NCI-H774 (cell line): ENCODE measurements around the gene OSBPL2.

Experiments
- DNase-seq: peaks from one replicate; lab custom pipeline; 2025; lab: John Stamatoyannopoulos, UW

OSBPL2 gene

DNA sequence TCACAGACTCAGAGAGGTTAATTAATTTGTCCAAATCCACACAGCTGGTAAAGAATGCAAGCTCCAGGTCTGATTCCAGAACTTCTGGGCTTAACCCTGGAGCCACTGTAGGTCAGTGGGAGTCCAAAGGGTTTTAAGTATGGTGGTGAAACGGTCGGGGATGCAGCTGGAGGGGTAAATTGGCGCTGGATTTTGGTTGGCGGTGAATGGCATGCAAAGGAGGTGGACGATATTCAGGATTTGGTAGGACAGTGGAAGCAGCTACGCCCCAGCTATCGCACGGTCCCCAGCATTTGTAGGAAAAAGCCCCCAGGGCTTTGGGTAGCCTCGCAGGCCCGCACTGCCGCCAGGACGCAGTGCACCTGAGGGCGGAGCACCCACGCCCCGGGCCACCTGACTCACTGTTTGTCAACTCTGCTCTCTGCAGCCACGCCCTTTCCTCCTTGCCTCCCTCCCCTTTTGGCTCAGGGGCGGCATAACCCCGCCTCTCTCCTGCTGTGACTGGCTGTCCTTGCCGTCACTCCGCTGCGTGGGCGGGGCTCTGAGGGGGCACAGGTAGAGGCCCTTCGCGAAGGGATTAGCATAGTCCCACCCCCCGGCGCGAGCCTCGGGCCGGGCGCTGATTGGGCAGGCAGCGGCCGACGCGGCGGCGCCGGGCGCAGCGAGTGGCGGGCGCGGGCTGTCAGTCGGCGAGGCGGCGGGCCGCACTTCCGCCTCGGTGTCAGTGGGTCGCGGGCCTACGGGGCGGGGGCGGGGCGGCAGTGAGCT lies at the start of gene OSBPL2:
TSS of gene OSBPL2 (plus strand) at position 721 of the 768 bp plus-strand sequence. CDS start 17,664 bp downstream, outside the sequence.
- peak; percentile 96 for DNase-seq

DNA sequence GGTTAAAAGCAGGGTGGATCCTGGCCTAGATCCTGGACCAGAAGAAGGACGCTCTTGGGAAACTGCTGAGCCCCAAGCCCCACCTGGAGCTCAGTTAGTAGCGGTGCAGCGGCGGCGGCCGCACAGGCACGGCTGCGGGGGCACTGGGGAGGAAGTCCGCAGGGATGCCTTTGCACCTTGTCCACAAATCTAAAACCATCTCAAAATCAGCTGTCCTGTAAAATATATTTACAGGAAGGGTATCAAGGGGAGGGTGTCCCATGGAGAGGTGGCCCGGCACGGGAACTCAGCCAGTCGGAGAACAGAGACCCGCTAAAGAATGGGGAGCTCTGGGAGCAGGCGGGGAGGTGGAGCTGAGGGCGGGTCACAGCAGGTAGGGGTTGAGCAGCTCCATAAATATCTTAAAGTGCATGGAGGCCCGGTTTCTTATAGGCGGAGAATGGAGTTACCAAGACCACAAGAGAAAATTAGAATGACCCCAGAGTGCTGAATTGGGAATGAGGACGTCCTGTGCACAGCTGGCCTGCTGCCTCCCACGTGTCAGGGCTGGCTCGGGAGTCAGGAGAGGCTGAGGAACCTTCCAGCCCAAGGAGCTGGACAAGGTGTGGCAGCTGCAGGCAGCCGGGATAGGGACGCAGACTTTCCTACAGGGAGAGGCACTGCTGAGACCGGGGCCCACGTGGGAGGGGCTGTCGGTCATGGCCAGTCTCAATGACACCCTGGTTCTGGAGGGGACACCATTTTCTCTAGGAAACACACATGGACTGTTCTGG lies 47.5 kb upstream of the OSBPL2 start:
- DNase-seq, result no peak

DNA sequence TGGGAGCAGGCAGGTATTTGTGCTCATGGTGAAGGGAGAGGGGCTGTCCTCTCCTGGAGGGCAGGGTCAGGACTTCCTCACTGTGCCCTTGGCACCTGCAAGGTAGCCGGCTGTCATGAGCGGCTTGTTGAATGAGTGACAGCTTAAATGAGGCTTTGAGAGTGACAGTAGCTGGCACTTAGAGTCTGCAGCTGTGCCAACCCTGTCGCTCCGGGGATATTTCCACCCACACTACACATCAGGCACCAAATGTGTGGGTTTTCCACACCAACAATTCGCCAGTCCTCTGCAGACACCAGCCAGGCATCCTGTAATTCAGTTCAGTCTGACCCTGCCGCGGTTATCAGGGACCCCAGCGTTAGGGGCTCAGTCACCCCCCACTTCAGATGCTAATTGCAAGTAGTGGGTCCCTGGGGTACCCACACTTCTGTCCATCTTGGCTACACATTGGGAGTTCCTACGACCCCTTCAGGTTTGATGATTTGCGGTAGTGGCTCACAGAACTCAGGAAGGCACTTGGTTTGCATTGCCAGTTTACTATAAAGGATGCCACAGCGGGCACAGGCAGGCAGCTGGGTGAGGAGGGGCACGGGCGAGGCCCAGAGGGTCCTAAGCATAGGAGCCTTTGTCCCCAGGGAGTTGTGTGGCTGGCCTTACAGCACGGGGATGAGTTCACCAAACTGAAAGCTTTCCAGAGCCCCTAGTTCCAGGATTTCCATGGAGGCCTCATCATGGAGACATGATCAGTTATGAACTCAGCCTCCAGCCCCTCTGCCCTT lies 46.4 kb upstream of the OSBPL2 start:
- no peak for DNase-seq

DNA sequence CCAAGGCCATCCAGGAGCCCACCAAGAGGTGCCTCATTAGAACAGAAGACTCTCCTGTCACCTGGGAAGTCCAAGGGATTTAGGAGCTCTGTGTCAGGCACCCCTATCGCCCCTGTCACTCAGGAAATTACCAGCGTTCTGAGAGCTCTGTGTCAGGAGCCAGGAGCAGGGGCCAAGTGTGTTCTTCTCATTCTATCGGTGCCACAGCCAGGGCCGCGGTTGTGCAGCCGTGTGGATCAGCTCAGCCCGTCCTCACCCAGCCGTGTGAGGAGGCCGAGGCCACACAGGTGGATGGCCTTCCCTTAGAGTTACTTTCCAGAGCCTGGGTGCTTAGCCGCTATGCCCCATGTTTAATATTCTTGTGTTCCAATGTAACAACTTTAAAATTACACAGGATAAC lies 45.7 kb upstream of the OSBPL2 start:
- no peak for DNase-seq

DNA sequence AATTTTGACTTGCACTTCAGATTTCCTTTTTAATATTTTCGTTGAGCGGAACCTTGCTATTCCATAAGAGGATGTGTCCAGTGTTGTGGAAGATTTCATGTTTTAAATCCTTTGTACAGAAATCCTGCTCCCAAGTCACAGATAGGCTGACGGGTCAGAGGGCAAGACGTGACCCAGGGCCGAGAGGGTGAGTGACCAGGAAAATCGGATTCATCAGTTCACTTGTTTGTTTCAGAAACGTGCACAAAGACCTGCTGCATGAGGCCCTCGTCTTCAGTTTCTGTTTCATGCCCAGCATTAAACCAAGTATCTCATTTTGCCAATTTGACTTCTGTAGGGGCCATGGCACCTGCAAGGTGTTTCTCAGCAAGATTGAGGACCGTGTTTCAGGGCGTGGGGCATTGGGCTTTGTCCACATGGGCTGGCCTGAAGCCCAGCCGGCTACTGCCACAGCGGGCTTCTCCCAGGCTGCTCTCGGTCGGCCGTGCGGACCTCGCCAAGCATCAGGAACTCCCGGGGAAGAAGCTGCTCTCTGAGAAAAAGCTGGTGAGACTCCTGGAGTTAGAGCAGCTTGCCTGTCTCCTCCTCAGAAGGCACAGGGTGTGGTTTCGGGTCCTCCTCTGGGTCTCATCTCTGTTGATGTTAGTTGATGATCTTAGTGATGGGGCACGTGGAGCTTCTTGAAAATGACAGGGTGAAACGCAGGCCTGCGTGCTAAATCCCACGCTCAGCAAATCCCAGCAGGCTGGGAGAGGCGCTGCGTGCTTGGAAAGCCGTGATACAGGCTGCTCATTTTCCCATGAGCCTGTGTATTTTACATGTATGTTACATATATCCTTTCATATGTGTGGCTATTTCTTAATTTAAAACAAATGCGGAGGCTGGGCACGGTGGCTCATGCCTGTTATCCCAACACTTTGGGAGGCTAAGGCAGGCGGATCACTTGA lies 45.0 kb upstream of the OSBPL2 start:
- DNase-seq, result no peak

DNA sequence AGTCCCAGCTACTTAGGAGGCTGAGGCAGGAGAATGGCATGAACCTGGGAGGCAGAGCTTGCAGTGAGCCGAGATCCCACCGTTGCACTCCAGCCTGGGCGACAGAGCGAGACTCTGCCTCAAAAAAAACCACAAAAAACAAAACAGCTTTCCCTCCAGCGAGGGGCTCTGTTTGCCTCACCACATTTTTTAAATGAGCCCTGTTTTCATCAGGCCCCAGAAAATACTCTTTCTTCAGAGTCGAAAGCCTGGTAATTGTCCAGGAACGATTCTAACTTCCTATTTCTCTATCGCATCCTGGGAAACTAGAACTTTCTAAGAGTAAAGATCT lies 43.3 kb upstream of the OSBPL2 start:
- no peak for DNase-seq

DNA sequence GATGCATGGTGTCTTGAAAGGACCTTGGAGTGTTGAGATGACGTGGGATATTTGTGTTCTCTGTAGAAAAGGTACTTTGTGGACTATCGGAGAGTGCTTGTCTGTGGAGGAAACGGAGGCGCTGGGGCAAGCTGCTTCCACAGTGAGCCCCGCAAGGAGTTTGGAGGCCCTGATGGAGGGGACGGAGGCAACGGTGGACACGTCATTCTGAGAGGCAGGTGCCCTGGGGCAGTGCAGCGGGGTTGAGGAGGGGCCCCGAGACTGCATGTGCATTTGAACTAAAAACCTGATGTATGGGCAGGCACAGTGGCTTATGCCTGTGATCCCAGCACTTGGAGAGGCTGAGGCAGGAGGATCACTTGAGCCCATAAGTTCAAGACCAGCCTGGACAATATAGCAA lies 42.6 kb upstream of the OSBPL2 start:
- DNase-seq, result no peak

DNA sequence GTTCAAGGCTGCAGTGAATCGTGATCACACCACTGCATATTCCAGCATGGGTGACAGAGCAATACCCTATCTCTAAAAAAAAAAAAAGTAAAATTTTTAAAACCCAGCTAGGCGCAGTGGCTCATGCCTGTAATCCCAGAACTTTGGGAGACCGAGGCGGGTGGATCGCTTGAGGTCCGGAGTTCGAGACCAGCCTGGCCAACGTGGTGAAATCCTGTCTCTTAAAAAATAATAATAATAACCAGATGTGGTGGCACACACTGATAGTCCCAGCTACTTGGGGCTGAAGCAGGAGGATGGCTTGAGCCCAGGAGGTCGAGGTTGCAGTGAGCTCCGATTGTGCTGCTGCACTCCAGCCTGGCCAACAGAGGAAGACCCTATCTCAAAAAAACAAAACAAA lies 42.0 kb upstream of the OSBPL2 start:
- DNase-seq, result no peak

DNA sequence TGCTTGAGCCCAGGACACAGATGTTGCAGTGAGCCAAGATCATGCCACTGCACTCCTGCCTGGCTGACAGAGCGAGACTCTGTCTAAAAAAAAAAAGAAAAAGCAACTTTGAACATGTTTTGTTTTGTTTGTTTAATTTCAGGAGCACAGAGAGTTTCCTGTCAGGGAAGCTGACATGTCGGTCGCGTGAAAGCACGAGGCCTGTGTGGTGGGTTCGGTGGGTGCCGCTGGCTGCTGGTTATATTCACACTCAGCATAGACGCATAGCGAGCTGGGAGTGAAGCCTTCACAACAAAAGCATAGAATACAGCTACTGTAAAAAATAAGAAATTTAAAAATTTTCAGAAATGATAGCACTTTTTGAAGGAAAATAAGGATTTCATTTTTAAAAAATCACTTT lies 41.0 kb upstream of the OSBPL2 start:
- no peak for DNase-seq

DNA sequence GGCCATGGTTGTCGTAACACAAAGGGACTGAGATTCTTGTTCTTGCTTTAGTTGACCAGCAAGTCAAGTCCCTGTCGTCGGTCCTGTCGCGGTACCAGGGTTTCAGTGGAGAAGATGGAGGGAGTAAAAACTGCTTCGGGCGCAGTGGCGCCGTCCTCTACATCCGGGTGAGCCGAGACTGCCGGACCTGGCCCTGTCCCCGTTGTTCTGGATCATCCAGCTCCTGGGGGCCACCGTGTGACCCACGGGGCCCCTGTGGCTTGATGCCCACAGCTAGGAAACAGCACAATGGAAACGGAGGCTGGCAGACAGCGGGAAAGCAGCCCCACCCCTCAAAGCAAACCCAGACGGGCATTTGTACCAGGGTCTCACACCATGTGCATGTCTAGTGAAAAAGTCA lies 40.5 kb upstream of the OSBPL2 start:
- DNase-seq, result no peak

DNA sequence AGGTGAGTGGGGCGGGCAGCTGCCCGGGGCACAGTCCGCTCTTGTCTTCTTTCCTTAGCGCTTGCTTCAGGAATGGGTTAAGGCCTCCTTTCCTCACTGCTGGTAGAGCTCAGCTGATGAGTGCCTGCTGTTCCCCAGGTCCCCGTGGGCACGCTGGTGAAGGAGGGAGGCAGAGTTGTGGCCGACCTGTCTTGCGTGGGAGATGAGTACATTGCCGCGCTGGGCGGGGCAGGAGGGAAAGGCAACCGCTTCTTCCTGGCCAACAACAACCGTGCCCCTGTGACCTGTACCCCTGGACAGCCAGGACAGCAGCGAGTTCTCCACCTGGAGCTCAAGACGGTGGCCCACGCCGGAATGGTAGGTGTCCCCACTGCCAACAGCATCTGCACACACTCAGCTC lies 39.8 kb upstream of the OSBPL2 start:
- no peak for DNase-seq

DNA sequence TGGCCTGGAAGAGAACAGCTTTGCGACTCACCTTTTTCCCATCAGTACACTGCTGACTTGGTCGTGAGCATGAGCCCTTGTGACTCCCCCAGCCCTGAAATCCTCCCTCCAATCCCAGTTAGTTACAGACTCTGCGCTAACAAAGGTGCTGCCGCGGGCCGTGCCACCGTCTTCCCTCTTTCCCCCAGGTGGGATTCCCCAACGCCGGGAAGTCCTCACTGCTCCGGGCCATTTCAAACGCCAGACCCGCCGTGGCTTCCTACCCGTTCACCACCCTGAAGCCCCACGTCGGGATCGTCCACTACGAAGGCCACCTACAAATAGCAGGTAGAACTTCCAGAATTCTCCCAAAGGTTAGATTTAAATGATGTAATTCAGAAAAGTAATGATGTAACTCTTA lies 39.4 kb upstream of the OSBPL2 start:
- no peak for DNase-seq

DNA sequence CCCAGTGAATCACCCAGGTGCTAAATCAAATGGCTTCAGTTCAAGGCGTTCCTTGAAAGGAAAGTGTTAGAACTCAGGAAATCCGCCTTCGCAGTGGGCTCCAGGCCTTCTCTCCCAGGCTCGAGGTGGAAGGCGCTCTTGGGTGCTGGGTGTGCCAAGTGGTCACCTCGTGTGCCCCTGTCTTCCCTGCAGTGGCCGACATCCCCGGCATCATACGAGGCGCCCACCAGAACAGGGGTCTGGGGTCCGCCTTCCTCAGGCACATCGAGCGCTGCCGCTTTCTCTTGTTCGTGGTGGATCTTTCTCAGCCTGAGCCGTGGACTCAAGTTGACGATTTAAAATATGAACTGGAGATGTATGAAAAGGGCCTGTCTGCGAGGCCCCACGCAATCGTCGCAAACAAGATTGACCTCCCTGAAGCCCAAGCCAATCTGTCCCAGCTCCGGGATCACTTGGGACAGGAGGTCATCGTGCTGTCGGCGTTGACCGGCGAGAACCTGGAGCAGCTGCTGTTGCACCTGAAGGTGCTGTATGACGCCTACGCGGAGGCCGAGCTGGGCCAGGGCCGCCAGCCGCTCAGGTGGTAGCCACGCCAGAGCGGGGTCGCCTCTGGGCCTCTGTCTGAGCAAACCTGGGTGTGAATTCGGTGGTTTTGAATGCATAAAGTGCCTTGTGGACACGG lies 37.7 kb upstream of the OSBPL2 start:
- no peak for DNase-seq

DNA sequence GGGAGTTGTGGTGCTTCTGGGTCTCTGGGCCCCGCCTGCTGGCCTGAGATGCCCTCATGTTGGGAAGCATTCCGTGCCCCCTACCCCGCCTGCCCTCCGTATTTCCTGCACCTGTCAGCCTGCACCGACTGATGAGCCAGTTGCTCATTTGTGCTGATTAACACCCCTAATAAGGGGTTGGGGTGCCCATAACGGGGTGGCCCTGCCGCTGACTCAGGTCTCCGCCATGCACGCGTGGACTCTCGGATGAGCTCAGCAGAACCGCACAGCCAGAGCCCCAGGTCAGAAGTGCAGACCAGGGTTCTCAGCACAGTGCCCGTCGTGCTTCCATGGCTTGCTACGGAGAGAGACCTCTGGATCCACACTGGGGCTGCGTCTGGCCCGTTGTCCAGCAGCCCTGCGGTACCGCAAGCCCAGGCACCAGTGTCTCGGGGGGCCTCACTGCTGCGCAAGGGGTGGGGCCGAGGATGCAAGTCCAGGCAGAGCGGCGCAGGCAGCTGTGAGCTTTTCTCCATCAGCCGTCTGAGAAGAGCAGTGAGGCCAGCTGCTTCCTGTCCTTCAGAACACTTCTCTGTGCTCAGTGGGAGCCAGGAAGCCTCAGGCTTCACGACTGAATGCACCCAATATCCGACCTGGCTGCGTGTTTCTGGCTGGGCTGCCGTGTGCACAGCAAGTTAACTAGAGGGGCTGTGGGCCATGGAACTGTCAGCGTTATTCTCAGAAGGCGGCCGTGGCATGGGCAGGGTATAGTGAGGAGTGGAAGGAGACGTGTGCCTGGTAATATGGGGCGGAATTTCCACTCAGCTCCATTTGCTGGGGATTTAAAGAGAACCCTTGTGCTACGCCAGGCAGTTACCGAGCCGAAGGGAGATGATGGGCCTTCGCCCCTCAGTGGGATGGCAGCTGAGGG lies 36.9 kb upstream of the OSBPL2 start:
- DNase-seq, result no peak

DNA sequence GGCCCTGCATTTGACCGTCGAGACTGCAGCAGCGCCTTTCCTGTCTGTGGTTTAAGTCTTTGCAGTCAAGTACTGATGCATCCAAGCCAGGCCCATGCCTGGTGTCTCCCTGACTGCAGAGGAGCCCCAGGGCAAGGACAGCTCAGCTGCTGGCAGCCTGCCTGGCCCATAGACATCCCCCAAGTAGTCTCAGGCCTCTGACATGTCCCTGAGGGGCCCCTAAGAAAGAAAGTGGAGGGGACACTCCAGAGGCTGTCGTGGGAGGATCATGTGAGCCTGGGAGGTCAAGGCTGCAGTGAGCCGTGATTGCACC lies 36.3 kb upstream of the OSBPL2 start:
- DNase-seq, result no peak

DNA sequence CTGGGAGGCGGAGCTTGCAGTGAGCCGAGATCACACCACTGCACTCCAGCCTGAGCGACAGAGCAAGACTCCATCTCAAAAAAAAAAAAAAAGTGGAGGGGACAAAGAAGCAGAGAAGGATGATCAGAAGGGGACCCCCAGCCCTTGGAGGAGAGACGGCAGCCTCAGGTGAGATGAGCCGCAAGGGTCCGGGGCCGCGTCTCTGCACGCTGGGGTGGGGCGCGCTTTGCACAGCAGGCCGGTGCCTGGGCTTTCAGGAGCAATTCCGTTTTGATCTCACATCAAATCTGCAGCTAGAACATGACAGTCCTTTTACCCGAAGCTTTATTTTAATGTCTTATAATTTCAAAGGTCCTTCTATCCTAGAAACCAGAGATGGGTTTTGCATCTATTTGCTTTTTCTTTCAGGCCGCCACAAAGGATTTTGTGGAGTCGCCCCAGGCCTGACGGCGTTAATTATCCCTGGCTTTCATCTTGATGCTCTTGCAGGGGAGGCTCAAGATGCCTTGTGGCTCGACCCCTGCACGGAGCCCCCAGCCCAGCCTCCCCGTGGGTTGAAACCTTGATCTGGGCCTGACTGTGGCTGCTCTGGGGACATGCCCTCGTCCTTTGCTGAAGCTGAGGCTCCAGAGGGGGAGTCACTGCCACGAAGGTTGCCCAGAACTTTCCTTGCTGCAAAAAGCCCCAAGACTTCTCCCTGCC lies 35.5 kb upstream of the OSBPL2 start:
- no peak for DNase-seq

DNA sequence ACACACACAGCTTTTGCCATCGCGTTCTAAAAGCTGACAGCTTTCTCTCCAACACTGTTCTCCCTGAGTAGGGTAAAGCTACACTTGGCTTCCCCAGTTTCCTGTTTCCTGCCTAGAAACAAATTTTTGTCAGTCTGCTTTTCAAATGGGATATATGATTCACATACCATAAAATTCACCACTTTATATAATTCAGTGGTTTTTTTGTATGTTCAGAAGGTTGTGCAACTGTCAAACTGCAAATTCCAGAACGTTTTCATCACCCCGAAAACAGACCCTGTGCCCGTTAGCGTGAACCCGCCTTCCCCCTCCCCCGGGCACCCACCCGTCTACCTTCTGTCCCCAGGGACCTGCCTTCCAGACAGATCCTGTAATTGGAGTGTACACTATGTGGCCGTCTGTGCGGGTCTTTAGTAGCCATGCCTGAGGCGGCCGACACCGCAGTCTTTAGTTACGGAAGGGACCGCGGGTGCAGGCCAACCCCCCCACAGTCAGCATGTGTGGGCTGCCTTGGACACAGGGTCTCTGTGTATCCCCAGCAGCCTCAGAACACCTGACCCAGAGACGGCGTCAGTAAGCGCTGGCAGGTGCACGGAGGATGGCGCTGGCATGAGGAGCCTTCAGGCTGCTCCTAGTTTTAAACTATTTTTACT lies 34.8 kb upstream of the OSBPL2 start:
- no peak for DNase-seq

DNA sequence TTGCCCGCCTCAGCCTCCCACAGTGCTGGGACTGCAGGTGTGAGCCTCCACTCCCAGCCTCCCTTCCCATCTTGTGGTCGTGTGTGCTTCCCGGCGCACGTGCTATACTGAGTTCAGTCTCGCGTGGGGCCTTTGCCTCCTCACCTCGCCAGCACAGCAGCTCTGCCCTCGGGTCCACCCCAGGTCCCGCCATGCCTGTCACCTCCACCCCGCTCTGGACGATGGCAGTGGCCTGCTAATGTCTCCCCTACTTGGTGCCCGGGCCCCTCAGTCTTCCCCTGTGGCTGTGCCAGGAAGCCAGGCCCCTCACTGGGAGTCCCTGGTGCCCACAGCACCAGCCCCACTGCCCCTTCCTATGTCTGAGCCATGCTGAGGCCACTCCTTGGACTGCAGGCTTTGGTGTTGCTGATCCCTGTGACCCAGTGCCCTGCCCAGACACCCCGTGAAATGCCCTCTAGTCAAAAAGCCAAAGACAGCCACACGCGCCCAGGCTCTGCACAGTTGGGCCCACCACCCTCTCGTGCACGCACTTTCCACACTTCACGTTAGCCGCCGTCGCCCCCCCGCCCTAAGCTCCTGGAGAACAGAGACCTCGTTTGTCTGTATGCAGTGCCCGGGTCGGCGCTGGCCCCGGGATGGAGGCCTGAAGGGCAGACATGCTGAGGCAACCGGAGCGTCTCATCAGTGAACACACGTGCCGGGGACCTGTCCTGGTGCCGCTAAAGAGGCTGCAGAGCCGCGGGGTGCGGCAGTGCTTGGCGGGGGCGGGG lies 32.5 kb upstream of the OSBPL2 start:
- no peak for DNase-seq
